Measurements from ENCODE around the gene TRPM3.
"Not testable (repeated sequence)": the region's sequence is repeated elsewhere in the genome, so short reads cannot be mapped to it uniquely, and the experiment has no call there.

Gene TRPM3

DNA sequence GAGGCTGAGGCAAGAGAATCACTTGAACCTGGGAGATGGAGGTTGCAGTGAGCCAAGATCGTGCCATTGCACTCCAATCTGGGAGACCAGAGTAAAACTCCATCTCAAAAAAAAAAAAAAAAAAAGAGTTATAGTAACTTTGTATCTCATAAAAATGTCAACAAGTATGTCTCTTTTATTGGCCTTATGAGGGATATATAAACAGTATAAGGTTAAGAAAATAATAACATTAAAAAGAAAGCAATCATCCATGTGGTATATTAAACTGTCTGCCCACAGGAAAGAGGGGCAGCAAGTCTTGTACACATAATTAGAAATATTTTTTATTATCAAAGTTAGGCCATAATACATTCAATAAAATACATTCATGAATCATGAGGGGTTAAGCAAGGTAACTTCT lies 447.6 kb downstream of the TRPM3 start:
- TF ChIP-seq, protein P1, sequence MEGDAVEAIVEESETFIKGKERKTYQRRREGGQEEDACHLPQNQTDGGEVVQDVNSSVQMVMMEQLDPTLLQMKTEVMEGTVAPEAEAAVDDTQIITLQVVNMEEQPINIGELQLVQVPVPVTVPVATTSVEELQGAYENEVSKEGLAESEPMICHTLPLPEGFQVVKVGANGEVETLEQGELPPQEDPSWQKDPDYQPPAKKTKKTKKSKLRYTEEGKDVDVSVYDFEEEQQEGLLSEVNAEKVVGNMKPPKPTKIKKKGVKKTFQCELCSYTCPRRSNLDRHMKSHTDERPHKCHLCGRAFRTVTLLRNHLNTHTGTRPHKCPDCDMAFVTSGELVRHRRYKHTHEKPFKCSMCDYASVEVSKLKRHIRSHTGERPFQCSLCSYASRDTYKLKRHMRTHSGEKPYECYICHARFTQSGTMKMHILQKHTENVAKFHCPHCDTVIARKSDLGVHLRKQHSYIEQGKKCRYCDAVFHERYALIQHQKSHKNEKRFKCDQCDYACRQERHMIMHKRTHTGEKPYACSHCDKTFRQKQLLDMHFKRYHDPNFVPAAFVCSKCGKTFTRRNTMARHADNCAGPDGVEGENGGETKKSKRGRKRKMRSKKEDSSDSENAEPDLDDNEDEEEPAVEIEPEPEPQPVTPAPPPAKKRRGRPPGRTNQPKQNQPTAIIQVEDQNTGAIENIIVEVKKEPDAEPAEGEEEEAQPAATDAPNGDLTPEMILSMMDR (IDR thresholded peaks at IDR 0.05; ENCODE audit: low read depth, low read length, missing control alignments), result no peak
- in situ Hi-C loops (cut with HindIII; ENCODE audit: low pct_ligation_motif_present, low sequenced_read_pairs), result no loop called here

DNA sequence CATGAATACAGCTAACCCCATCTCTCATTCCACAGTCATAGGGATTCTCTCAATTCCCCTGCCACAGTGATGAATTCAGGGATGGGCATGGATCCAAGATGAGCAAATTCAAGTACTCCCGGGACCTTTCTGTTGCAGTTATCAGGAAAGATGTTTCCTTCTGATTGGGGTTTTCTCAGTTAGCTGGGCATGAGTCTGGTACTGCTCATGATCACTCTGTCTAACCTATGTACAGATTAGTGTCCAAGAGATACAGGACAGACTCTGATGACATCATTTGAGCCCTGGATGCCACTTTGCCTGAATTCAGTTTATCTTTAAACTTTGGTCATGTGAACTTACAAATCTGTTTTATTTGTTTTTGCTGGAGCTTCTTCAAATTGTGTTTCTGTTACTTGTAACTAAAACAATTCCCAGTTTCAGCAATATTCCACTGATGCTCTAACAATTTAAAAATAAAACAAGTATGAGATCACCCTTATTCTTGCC lies 449.2 kb downstream of the TRPM3 start:
- in situ Hi-C loops (cut with HindIII; ENCODE audit: low pct_ligation_motif_present, low sequenced_read_pairs), result no loop called here
- DNase-seq, result no peak
- no peak overlapping the region for H3K27ac ChIP-seq

More for the DNA sequence above, 447.6 kb downstream of the TRPM3 start:
- Histone ChIP-seq H3K27ac (no peak overlapping the region), H3K27me3 (replicated peaks) (no peaks in the 10 kb centered on the region), H3K36me3 (replicated peaks) (no peaks in the 10 kb centered on the region), H3K4me3 (ENCODE audit: low read depth, low read length) (no peak overlapping the region)
- no peak for DNase-seq

DNA sequence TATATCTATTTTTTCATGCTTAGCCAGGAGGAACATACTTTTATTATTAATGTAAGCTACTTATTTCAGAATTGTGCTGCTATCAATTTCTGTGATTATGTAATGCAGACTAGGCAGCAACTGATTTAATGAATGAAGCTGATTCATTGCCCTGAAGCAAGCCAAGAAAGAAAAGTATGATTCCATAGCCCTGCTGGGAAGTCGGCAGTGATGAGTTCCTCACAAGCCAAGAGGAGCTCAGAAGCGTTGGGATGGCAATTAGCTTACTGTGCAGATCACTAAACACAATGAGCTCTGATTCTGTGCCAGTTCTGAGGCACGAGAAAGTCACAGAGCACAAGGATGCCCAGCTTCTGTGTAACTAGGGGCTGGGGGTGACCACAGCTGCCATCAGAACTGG lies 452.7 kb downstream of the TRPM3 start:
- Histone ChIP-seq H3K27ac (no peak overlapping the region), H3K27me3 (replicated peaks) (no peaks in the 10 kb centered on the region), H3K36me3 (replicated peaks) (no peaks in the 10 kb centered on the region), H3K4me3 (ENCODE audit: low read depth, low read length) (no peak overlapping the region)
- in situ Hi-C loops (cut with HindIII; ENCODE audit: low pct_ligation_motif_present, low sequenced_read_pairs), result no loop called here
- TF ChIP-seq, protein P1 (IDR thresholded peaks at IDR 0.05; ENCODE audit: low read depth, low read length, missing control alignments), result no peak
- DNase-seq, result no peak

More for the DNA sequence above, 449.2 kb downstream of the TRPM3 start:
- TF ChIP-seq, protein P1 (IDR thresholded peaks at IDR 0.05; ENCODE audit: low read depth, low read length, missing control alignments), result no peak
- Histone ChIP-seq H3K27me3 (replicated peaks) (no peaks in the 10 kb centered on the region), H3K4me3 (ENCODE audit: low read depth, low read length) (no peak overlapping the region), H3K36me3 (replicated peaks) (no peaks in the 10 kb centered on the region)

DNA sequence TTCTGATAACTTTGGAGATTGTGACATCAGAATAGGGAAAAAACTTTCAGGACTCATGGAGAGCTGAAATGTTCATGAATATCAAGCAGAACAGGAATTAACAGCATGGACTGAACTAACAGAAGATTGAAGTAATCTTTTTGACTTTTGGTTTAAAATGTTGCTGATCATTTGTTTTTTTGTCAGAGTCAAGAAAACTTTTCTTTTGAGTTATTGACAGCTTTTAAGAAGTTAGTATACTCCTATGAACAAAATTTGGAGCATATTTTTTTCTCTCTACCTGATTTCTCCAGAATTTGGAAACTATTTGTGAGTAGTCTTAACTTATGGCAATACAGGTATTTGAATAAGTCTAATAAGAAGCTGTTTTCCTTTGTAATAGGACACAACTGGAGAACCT lies 462.7 kb downstream of the TRPM3 start:
- H3K36me3 ChIP-seq (replicated peaks), result no peaks in the 10 kb centered on the region
- TF ChIP-seq, protein P1 (IDR thresholded peaks at IDR 0.05; ENCODE audit: low read depth, low read length, missing control alignments), result no peak

DNA sequence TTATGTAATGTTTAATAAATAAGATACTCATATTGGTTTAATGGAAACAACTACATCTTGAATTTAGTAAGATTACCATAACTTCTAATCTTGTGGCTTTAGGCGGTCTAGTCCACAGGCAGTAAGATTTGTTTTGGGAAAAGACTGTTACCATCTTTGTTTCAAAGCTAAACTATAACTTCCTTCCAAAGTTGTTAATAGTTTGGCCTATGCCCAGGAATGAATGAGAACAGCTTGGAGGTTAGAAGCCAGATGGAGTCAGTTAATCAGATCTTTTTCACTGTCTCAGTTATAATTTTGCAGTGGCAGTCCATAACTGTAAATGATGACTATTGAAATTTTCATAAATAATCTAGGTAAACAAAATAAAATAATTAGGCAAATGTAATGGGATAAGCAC lies 465.1 kb downstream of the TRPM3 start:
- in situ Hi-C loops (cut with HindIII; ENCODE audit: low pct_ligation_motif_present, low sequenced_read_pairs), result no loop called here
- no peaks in the 10 kb centered on the region for H3K36me3 ChIP-seq (replicated peaks)
- H3K27me3 ChIP-seq (replicated peaks), result no peaks in the 10 kb centered on the region
- no peak for DNase-seq
- TF ChIP-seq, protein P1 (IDR thresholded peaks at IDR 0.05; ENCODE audit: low read depth, low read length, missing control alignments), result no peak
- no peak overlapping the region for H3K27ac ChIP-seq
- H3K4me3 ChIP-seq (ENCODE audit: low read depth, low read length), result no peak overlapping the region

More for the DNA sequence above, 462.7 kb downstream of the TRPM3 start:
- no peak for DNase-seq
- Histone ChIP-seq H3K27ac (no peak overlapping the region), H3K27me3 (replicated peaks) (no peaks in the 10 kb centered on the region), H3K4me3 (ENCODE audit: low read depth, low read length) (no peak overlapping the region)
- in situ Hi-C loops (cut with HindIII; ENCODE audit: low pct_ligation_motif_present, low sequenced_read_pairs), result no loop called here

DNA sequence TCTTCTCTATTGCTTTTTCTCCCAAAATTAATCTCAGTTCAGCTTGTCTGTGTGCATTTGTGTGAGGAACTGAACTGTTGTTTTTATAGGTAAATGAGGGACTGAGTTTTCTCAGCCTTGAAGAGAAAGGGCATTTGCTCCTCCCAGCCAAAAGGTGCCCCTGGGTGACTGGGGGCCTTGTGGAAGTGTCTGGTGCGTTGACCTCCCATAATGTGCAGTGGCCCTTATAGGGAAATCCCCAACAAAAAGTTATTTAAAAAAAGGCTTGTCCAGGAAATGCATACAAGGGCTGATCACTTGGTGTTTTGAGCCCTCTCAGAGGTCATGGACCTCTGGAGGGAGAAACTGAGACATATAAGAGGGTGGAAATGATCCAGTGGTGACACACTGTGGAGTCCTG lies 467.3 kb downstream of the TRPM3 start:
- no peaks in the 10 kb centered on the region for H3K27me3 ChIP-seq (replicated peaks)
- DNase-seq, result no peak
- TF ChIP-seq, protein P1 (IDR thresholded peaks at IDR 0.05; ENCODE audit: low read depth, low read length, missing control alignments), result no peak
- H3K36me3 ChIP-seq (replicated peaks), result no peaks in the 10 kb centered on the region
- in situ Hi-C loops (cut with HindIII; ENCODE audit: low pct_ligation_motif_present, low sequenced_read_pairs), result no loop called here
- no peak overlapping the region for H3K4me3 ChIP-seq (ENCODE audit: low read depth, low read length)
- H3K27ac ChIP-seq, result no peak overlapping the region

DNA sequence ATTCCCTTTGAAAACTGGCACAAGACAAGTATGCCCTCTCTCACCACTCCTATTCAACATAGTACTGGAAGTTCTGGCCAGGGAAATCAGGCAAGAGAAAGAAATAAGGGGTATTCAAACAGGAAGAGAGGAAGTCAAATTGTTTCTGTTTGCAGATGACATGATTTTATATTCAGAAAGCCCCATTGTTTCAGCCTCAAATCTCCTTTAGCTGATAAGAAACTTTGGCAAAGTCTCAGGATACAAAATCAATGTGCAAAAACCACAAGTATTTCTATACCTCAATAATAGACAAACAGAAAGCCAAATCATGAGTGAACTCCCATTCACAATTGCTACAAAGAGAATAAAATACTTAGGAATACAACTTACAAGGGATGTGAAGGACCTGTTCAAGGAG lies 476.8 kb downstream of the TRPM3 start:
- in situ Hi-C loops (cut with HindIII; ENCODE audit: low pct_ligation_motif_present, low sequenced_read_pairs); H3K27me3 ChIP-seq (replicated peaks); H3K27ac ChIP-seq; H3K36me3 ChIP-seq (replicated peaks); H3K4me3 ChIP-seq (ENCODE audit: low read depth, low read length); DNase-seq: not testable (repeated sequence)
